NCI-H2029 (cell line): ENCODE results near the gene MIER1.
"Not testable (repeated sequence)": the region's sequence is repeated elsewhere in the genome, so short reads cannot be mapped to it uniquely, and the experiment has no call there.

Source experiments
- DNase-seq: peaks from one replicate; lab custom pipeline; 2025; lab: John Stamatoyannopoulos, UW

The MIER1 gene

GRCh38 chr1:66924756-66925557 lies at the start of gene MIER1, which contains the start of gene DNAI4:
MIER1 (plus strand) TSS chr1:66924990; CDS start chr1:66925029, 39 bp downstream.
DNAI4 (minus strand) TSS chr1:66924856; CDS start chr1:66924831, 25 bp downstream.
- DNase-seq, result peak; percentile 98

GRCh38 chr1:66876664-66877063 lies 48.1 kb upstream of the MIER1 start:
- DNase-seq, result no peak

GRCh38 chr1:66889030-66889429 lies 35.8 kb upstream of the MIER1 start:
- DNase-seq, result no peak

GRCh38 chr1:66890621-66891020 lies 34.2 kb upstream of the MIER1 start:
- no peak for DNase-seq

GRCh38 chr1:66893712-66894111 lies 31.1 kb upstream of the MIER1 start:
- no peak for DNase-seq

GRCh38 chr1:66915203-66915602 lies 9.6 kb upstream of the MIER1 start:
- not testable (repeated sequence) for DNase-seq

GRCh38 chr1:66916320-66916719 lies 8.5 kb upstream of the MIER1 start:
- no peak for DNase-seq

GRCh38 chr1:66917476-66917875 lies 7.3 kb upstream of the MIER1 start:
- DNase-seq, result no peak

- DNase-seq, result no peak
These were observed 5.7 kb upstream of the MIER1 start for GRCh38 chr1:66919063-66919462.

- no peak for DNase-seq
These were observed 5.0 kb upstream of the MIER1 start for GRCh38 chr1:66919828-66920227.

- DNase-seq, result no peak
These were observed 4.2 kb upstream of the MIER1 start for GRCh38 chr1:66920543-66920942.

GRCh38 chr1:66925558-66925910 lies 744 bp downstream of the MIER1 start:
- no peak for DNase-seq

- no peak for DNase-seq
These were observed 1.2 kb downstream of the MIER1 start for GRCh38 chr1:66925944-66926343.

GRCh38 chr1:66927528-66927927 lies 2.7 kb downstream of the MIER1 start:
- no peak for DNase-seq

GRCh38 chr1:66929146-66929688 lies 4.4 kb downstream of the MIER1 start:
- no peak for DNase-seq

- DNase-seq, result no peak
These were observed 4.9 kb downstream of the MIER1 start for GRCh38 chr1:66929691-66929998.

- DNase-seq, result peak; percentile 91
These were observed 5.4 kb downstream of the MIER1 start for GRCh38 chr1:66929999-66930822.

- DNase-seq, result no peak
These were observed 6.0 kb downstream of the MIER1 start for GRCh38 chr1:66930823-66931174.

GRCh38 chr1:66931590-66931989 lies 6.8 kb downstream of the MIER1 start:
- no peak for DNase-seq

- no peak for DNase-seq
These were observed 7.5 kb downstream of the MIER1 start for GRCh38 chr1:66932291-66932690.

- DNase-seq, result no peak
These were observed 9.3 kb downstream of the MIER1 start for GRCh38 chr1:66933887-66934700.

GRCh38 chr1:66937529-66938234 lies 12.9 kb downstream of the MIER1 start:
- DNase-seq, result no peak
